GM18508 (cell line): ENCODE data around the gene DDIAS.
A peak's percentile ranks its signal among the peaks of the same experiment; 100 is the strongest.
"Not testable (repeated sequence)": the region's sequence is repeated elsewhere in the genome, so short reads cannot be mapped to it uniquely, and the experiment has no call there.

Experiments used
- ATAC-seq: cut with Tn5 transposase; IDR thresholded peaks from one replicate; pipeline ENCODE4 v1.9.1; 2021; ENCODE audit warnings: moderate number of reproducible peaks; ENCODE audit not compliant: insufficient read depth, unreplicated experiment

Gene DDIAS

GRCh38 chr11:82960779-82961143 lies 59.2 kb downstream of the DDIAS start:
- peak; percentile 17 for ATAC-seq

DNA sequence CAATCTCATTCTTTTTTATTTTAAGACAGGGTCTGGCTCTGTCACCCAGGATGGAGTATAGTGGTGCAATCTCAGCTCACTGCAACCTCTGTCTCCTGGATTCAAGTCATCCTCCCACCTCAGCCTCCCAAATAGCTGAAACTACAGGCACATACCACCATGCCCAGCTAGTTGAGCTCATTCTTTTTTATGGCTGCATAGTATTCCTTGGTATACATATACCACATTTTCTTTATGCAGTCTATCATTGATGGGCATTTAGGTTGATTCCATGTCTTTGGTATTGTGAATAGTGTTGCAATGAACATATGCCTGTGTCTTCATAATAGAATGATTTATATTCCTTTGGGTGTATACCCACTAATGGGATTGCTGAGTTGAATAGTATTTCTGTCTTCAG lies 60.5 kb downstream of the DDIAS start:
- not testable (repeated sequence) for ATAC-seq

GRCh38 chr11:82967381-82967780 lies 65.8 kb downstream of the DDIAS start:
- no peak for ATAC-seq

DNA sequence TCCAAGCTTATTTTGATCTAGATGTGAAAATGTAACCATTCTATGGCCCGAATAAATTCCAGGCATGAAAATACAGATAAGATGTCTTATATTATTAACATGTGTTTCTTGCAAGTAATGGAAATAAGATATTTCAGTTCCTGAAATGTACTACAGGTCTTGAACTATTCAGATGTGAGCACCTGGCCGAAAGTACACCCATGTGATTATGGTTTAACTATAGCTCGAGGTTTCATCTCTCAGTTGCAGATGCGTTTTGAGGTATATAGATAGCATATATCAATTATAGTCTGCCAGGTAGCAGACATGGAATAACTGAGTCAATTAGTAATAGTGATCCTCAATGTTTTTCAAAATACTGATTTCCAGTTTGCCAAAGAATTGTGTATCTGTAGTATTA lies 68.3 kb downstream of the DDIAS start:
- peak; percentile 96 for ATAC-seq

- not testable (repeated sequence) for ATAC-seq
These were observed 69.1 kb downstream of the DDIAS start for GRCh38 chr11:82970507-82971083.

DNA sequence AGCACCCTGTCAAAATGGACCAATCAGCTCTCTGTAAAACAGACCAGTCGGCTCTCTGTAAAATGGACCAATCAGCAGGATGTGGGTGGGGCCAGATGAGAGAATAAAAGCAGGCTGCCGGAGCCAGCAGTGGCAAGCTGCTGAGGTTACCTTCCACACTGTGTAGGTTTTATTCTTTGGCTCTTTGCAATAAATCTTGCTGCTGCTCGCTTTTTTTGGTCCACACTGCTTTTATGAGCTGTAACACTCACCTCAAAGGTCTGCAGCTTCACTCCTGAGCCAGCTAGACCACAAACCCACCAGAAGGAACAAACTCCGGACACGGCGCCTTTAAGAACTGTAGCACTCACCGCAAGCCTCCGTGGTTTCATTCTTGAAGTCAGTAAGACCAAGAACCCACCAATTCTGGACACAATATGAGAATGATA lies 70.0 kb downstream of the DDIAS start:
- not testable (repeated sequence) for ATAC-seq

DNA sequence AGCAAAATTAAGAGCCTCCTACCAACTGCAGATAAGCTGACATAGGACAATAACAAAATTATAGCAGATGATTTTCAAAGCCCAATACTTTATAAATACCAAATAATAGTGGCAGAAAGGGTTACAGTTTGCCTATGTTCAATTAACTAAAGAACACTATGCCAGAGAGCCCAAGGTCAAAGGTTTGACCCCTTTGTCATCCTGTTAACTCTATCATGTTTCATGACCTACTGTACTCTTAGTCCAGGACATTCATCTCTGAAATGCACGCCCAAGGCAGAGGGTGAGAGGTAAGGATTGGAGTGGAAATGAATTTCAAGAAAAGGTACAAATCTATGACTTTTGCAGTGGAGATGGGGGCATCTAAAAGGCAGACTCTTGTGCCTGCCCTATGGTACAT lies 70.6 kb downstream of the DDIAS start:
- ATAC-seq, result no peak

- ATAC-seq, result no peak
These were observed 72.6 kb downstream of the DDIAS start for GRCh38 chr11:82974135-82974534.

DNA sequence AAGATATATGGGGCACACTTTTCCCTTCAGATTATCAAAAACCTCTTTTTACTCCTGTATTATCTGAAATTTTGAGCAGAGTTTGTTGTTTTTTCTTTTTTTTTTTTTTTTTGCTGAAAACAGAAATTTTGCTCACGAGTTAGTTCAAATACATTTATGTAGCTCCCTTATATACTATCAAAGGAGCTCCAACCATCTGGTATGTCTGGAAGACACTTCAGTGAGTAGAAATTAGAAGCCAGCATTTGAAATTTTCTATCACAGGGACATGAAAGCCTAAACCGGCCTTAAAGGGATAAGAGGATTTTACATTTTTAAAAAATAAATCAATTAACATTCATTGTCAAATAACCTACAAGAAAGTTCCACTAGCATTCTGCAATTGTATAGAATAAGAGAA lies 73.3 kb downstream of the DDIAS start:
- no peak for ATAC-seq

DNA sequence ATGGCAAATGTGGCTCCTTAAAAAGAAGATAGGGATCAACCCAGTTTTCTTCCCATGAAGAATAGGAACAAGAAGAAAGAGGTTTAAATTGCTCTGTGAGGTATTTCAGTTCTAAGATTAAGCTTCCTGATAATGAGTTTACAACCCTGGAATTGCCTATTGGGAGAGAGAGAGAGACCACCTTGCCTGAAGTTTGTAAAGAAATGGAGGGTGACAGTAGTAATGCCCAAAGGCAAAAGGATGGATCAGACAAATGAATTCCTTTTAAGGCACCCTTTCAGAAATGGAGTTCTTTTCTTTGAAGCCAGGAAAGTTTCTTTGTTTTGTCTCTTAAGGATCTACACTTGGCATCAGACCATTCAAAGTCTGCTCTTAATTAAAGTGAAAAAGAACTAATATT lies 74.3 kb downstream of the DDIAS start:
- no peak for ATAC-seq

GRCh38 chr11:82976786-82977185 lies 75.2 kb downstream of the DDIAS start:
- ATAC-seq, result no peak

- peak; percentile 51 for ATAC-seq
These were observed 77.0 kb downstream of the DDIAS start for GRCh38 chr11:82978422-82979099.

- ATAC-seq, result no peak
These were observed 78.3 kb downstream of the DDIAS start for GRCh38 chr11:82979824-82980223.

DNA sequence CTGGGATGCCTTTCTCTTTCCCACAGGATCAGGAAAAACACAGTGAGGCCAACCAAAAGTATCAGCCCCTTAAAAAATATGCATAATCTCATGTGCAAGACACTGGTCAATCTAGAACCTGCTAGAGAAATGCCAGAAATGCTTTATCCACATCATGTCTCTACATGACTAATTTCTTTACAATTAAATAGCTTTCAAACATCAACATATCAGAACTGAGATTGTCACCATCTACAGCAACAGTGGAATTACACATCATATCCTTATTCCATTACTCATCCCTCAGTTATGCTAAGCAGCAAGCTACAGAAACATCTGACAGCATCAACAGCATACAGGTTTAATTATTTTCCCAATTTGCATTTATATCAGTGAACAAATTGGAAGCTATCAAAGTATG lies 78.8 kb downstream of the DDIAS start:
- no peak for ATAC-seq

DNA sequence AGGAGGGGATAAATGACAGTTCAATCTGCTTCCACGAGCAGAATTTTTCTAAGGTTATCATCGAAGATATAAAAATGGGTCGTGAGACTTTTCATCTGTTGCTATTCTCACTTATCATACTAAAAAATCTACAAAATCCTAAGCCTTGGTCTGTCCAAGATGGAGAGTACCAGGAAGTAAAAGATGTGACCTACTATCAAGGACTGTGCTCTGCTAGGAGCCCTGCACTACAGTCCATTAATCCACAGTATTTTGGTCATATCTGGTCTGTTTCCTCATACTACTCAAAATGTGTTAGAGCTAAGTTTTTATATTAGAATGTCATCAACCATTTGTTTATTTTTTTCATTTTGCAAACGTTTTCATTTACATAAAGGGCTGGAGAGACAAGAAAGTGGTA lies 79.4 kb downstream of the DDIAS start:
- no peak for ATAC-seq

- ATAC-seq, result no peak
These were observed 80.3 kb downstream of the DDIAS start for GRCh38 chr11:82981852-82982251.
